GM10847 (cell line): ENCODE measurements around the gene TMEM116.

Experiments used
- POLR2A ChIP-seq: IDR thresholded peaks from 2 replicates; pipeline ENCODE4 v1.6.1; 2011; ENCODE audit not compliant: insufficient read length; ENCODE audit errors: extremely low read depth

TMEM116 gene

GRCh38 chr12:111993292-111994150, 19.4 kb downstream of the TMEM116 start:
- TF ChIP-seq POLR2A = no peak

GRCh38 chr12:111992464-111992863, 20.5 kb downstream of the TMEM116 start:
- TF ChIP-seq POLR2A = no peak

GRCh38 chr12:111991946-111992345, 21.0 kb downstream of the TMEM116 start:
- no peak for TF ChIP-seq POLR2A

- TF ChIP-seq POLR2A = no peak
Observed at GRCh38 chr12:111991535-111991934, 21.4 kb downstream of the TMEM116 start.

DNA sequence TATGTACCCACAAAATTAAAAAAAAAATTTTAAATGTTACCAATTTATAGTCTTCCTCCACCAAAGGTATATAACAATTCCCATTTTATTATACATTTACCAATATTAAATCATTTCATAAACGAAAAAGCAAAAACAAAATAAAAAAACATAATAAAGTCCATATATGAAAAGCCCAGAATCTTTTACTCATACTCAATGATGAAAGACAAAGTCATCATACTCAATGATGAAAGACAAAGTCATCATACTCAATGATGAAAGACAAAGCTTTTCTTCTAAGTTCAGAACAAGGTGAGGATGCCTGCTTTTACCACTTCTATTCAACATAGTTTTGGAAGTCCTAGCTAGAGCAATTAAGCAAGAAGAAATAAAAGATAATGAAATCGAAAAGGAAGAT, 28.1 kb downstream of the TMEM116 start:
- TF ChIP-seq POLR2A = no peak

GRCh38 chr12:111981987-111982386, 31.0 kb downstream of the TMEM116 start:
- TF ChIP-seq POLR2A = no peak

DNA sequence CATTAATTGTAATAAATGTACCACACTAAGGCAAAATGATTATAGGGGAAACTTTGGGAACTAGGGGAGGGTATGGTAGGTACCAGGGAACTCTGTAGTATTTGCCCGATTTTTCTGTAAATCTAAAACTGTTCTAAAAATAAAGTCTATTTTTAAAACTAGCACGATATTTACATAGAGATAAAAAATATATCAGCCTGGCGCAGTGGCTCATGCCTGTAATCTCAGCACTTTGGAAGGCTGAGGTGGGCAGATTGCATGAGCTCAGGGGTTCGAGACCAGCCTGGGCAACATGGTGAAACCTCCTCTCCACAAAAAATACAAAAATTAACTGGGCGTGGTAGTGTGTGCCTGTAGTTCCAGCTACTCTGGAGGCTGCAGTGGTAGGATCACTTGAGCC, 32.4 kb downstream of the TMEM116 start:
- TF ChIP-seq POLR2A = no peak

GRCh38 chr12:111978545-111978944, 34.4 kb downstream of the TMEM116 start:
- no peak for TF ChIP-seq POLR2A

- TF ChIP-seq POLR2A = no peak
Observed at GRCh38 chr12:111976860-111977259, 36.1 kb downstream of the TMEM116 start.

DNA sequence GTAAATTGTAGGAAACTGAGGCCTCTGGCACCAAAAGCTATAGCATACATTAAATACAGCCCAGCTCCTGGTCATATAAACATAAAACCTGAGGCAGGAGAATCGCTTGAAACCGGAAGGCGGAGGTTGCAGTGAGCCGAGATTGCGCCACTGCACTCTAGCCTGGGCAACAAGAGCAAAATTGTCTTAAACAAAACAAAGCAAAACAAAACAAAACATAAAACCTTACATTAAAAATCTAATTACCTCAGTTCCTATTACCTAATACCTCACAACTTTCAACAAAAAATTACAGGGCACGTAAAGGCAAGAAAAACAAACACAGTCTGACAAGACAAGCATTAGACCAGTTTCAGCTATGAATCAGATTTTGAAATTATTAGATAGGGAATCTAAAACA, 36.7 kb downstream of the TMEM116 start:
- no peak for TF ChIP-seq POLR2A

DNA sequence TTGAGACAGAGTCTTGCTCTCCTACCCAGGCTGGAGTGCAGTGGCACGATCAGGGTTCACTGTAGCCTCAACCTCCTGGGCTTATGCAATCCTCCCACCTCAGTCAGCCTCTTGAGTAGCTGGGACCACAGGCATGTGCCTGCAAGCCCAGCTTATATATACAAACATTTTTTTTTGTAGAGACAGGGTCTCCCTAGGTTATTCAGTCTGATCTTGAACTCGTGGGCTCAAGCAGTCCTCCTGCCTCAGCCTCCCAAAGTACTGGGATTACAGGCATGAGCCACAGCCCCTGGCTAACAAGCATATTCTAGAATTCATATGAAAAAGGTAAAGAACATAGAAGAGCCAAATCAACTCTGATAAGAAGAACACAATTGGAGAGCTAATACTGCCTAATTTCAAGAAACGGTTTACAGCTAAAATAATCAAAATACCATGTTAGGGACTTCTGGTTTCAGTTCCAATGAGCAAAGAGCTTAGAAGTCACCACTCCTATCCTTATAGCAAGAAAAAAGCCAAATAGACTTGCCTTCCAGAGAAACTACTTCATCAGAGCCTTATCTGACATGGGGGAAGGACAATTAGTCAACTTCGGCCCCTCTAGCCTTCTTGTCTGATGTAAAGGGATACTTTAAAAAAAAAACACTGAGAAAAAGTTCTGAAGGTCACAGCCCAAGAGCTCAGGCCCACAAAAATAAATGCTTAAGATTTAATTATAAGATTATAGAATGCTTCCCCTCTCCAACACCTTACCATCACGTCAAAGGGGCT, 37.6 kb downstream of the TMEM116 start:
- no peak for TF ChIP-seq POLR2A

DNA sequence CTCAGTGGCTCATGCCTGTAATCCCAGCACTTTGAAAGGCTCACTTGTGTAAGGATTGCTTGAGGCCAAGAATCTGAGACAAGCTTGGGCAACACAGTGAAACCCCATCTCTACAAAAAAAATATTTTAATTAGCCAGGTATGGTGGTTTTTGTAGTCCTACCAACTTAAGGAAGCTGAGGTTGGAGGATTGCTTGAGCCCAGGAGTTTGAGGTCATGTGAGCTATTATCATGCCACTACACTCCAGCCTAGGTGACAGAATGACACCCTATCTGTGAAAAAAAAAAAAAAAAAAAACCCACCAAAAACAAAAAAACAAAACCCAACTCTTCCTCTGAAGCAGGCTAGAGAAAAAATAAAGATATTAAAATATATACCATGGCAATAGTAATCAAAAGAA, 41.2 kb downstream of the TMEM116 start:
- no peak for TF ChIP-seq POLR2A

DNA sequence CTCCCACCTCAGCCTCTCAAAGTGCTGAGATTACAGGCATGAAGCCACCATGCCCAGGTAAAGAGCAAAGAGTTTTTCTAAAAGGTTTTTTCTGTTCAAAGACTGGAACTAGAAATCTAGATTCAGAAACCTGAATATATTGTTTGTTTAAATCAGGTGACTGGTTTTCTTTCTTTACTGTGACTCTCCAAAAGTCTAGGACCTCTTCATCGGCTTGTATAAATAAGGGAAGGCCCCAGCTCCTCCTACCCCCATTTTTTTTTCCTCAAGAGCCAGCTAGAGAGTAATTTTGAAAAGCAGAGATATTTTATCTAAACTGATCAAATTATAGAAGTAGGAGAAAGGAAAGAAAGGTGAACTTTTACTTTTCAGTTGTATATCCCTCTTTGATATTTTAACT, 48.0 kb downstream of the TMEM116 start:
- no peak for TF ChIP-seq POLR2A

DNA sequence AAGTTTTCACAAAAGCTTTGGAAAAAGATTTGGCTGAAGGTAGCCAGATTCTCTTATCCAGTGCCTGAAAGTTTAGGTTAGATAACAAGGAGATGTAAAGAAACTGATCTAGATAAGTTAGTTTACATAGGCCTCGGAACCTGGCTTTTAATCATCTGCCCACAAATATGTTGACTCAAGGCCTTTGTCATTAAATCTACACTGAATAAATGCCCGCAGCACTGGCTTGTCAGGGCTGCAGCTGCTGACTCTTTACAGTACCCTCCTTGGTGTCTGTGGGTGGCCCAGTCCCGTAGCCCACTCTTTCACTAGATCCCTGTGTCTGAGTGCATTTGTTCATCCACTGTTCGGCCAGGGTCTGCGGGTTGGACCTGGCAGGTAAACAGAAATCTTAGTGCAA, 58.0 kb downstream of the TMEM116 start:
- no peak for TF ChIP-seq POLR2A

DNA sequence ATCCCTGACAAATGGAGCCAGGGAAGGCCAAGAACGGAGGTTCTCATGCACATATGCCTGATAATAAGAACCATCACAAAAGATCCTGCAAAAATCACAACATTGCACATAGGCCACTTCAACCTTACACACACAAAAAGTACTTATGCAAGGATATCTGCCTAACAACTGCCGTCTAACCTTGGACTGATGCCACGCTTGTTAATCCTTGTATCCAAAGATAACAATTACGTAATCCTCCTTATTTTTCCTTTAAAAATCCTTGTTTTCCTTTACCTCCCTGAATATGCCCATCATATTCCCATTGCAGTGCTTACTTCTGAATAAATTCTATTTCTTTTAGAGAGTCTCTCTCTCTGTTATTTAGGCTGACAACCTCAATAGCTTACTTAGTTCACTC, 59.5 kb downstream of the TMEM116 start:
- TF ChIP-seq POLR2A = no peak

GRCh38 chr12:111943929-111944328, 69.0 kb downstream of the TMEM116 start:
- TF ChIP-seq POLR2A = no peak
